Measurements from ENCODE around the gene CLK2.

The CLK2 gene

DNA sequence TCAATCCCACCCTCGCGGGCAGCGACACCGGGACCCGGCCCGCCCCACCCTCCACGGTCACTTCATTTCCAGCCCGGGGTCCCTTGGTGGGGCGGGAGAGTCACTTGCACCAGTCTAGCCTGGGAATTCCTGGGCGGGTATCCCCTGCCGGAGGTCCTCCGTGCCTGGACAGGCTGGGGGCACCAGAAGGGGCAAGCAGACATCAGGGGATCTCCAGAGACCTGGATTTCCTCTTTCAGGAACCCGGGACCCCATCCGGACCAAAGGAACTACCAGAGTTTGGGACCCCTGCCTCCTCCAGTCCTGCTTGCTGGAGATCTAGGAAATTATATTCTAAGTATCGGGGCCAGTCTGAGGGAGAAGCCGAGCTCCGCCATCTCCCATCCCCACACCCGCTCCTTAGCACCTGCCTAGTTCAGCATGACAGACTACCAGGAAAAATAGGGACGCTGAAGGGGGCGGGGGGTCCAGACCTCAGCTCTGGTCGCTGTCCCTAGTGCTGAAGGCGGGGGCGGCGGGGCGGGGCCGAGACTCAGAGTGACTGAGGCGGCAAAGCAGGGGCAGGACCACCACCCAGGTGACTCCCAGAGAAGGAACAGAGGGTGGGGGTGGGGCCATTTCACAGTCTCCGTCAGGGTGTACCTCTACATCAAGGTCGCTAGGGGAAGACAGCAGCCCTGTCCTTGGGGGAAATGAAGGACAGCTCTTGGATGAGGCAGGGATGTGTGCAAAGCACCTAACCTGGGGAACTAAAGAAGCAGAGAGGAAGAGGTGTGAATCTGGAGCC, 4.8 kb upstream of the CLK2 start:
- Mint-ChIP-seq H3K9me3 (no peaks in the 10 kb centered on the region), H3K4me3 (peak overlapping the region; percentile 82 to 88 (median 84)), H3K27me3 (ENCODE audit: low read depth) (no peaks in the 10 kb centered on the region), H3K4me1 (peaks cover 24% of the 10 kb centered on the region), H3K27ac (peak overlapping the region in 1 of 3 experiments; percentile 48), H3K36me3 (ENCODE audit: low read depth) (peaks cover 8% of the 10 kb centered on the region)
- TF ChIP-seq, protein P1, sequence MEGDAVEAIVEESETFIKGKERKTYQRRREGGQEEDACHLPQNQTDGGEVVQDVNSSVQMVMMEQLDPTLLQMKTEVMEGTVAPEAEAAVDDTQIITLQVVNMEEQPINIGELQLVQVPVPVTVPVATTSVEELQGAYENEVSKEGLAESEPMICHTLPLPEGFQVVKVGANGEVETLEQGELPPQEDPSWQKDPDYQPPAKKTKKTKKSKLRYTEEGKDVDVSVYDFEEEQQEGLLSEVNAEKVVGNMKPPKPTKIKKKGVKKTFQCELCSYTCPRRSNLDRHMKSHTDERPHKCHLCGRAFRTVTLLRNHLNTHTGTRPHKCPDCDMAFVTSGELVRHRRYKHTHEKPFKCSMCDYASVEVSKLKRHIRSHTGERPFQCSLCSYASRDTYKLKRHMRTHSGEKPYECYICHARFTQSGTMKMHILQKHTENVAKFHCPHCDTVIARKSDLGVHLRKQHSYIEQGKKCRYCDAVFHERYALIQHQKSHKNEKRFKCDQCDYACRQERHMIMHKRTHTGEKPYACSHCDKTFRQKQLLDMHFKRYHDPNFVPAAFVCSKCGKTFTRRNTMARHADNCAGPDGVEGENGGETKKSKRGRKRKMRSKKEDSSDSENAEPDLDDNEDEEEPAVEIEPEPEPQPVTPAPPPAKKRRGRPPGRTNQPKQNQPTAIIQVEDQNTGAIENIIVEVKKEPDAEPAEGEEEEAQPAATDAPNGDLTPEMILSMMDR (IDR thresholded peaks at IDR 0.05; ENCODE audit: unreplicated experiment in 3 of 3) = peak in 2 of 3 experiments; percentile 37 to 38

DNA sequence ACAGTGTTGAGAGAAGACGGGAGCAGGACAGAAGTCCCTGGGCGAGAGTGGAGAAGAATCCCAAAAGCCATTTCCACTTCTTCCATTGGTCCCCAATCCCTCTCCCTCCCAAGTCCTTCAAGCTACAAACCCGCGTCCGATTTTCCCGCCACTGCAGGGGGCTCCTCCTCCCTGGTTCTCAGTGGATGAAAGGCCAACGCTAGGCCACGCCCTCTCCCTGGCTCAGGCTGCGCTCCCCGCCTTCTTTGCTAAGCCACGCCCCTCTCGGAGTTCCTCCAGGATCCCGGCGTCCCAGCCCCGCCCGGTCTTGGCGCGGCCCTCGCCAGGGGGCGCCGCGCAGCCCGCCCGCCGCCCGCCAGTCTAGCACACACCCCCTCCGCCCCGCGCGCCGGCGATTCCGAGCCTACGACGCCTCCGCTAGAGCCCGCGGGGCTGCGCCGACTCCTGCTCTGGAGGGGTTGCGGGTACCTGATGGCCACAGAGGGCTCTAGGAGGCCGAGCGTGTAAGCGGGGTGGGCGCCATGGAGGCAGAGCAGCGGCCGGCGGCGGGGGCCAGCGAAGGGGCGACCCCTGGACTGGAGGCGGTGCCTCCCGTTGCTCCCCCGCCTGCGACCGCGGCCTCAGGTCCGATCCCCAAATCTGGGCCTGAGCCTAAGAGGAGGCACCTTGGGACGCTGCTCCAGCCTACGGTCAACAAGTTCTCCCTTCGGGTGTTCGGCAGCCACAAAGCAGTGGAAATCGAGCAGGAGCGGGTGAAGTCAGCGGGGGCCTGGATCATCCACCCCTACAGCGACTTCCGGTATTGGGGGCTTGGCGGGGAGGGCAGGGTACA, 4.0 kb upstream of the CLK2 start, which contains the start of gene HCN3:
HCN3 (plus strand) TSS at position 394 of the 832 bp plus-strand sequence; CDS start at position 522, 128 bp downstream.
- H3K36me3 Mint-ChIP-seq (ENCODE audit: low read depth) = peaks cover 8% of the 10 kb centered on the region
- no peaks in the 10 kb centered on the region for H3K9me3 Mint-ChIP-seq
- H3K27me3 Mint-ChIP-seq (ENCODE audit: low read depth) = no peaks in the 10 kb centered on the region
- TF ChIP-seq, protein P1 (IDR thresholded peaks at IDR 0.05; ENCODE audit: unreplicated experiment in 3 of 3) = peak; percentile 62 to 92 (median 74)
- H3K4me1 Mint-ChIP-seq = peaks cover 31% of the 10 kb centered on the region
- H3K27ac Mint-ChIP-seq = peak within 1 kb of the TSS; percentile 45 to 90 (median 87)
- peak within 1 kb of the TSS; percentile 82 to 88 (median 84) for H3K4me3 Mint-ChIP-seq

DNA sequence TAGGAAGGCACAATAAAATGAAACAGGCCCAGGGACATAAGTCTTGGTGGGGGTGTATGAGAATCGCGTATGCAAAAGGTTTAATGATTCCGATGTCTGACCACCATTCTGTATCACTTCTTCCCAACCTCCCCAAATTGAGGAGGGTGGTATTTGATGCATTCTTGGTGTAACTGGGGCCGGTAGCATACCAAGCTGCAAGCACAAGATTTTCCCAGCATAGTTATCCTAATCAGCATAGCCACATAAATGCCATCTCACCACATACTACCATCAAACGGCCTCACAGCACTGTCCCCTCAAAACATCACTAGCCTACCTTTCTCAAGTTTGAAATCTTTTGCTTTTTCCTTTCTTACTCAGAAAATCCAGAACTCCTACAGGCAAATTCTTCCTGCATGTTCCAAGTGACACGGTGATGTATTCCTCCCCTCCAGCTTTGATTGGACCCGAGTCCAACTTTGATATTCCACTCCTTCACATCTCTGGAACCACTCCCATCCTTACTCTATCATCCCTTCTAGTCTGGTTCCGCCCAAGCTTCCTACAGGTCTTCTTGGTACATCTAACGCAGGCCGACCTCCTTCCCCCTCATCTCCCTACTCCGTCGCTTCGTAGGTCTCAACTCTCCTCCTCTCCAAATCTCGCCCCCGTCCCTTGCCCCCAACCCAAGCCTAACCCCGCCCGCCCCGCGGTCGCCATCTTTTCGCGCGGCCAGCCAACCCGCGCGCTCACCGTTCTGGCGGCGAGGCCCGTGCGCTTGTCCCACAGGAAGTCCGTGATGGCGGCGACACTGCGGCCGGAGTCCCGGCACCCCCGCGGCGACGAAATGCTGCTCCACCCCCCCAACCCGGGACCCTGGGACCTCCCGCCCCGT, 600 bp downstream of the CLK2 start:
- H3K4me1 Mint-ChIP-seq = peaks cover 32% of the 10 kb centered on the region

DNA sequence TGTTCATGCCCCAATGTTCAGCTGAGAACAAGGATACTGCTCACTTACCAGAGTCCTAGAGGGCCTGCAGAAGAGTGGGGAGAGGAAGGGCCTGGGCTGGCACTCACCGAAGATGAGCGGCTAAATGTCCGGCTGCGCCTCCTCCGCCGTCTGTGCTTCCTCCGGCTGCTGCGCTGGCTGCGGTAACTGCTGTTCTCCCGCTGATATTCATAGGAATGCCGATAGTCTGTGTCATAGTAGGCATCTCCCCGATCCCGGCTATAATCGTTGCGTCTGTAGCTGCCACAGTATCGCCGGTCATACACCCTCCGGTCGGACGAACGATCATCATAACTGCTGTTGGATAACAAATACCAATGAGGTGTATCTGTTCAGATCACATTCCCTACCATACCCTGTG, 3.9 kb downstream of the CLK2 start:
- Mint-ChIP-seq H3K4me1 (peaks cover 22% of the 10 kb centered on the region), H3K36me3 (ENCODE audit: low read depth) (peaks cover 65% of the 10 kb centered on the region), H3K27ac (no peak overlapping the region), H3K9me3 (no peaks in the 10 kb centered on the region), H3K27me3 (ENCODE audit: low read depth) (no peaks in the 10 kb centered on the region), H3K4me3 (no peak overlapping the region)
- TF ChIP-seq, protein P1 (IDR thresholded peaks at IDR 0.05; ENCODE audit: unreplicated experiment in 3 of 3) = no peak

More for the DNA sequence above, 600 bp downstream of the CLK2 start:
- H3K36me3 Mint-ChIP-seq (ENCODE audit: low read depth) = peaks cover 35% of the 10 kb centered on the region
- no peaks in the 10 kb centered on the region for H3K9me3 Mint-ChIP-seq
- peak overlapping the region; percentile 92 to 95 (median 94) for H3K4me3 Mint-ChIP-seq
- H3K27ac Mint-ChIP-seq = peak overlapping the region; percentile 85 to 97 (median 93)
- TF ChIP-seq, protein P1 (IDR thresholded peaks at IDR 0.05; ENCODE audit: unreplicated experiment in 3 of 3) = no peak
- no peaks in the 10 kb centered on the region for H3K27me3 Mint-ChIP-seq (ENCODE audit: low read depth)

DNA sequence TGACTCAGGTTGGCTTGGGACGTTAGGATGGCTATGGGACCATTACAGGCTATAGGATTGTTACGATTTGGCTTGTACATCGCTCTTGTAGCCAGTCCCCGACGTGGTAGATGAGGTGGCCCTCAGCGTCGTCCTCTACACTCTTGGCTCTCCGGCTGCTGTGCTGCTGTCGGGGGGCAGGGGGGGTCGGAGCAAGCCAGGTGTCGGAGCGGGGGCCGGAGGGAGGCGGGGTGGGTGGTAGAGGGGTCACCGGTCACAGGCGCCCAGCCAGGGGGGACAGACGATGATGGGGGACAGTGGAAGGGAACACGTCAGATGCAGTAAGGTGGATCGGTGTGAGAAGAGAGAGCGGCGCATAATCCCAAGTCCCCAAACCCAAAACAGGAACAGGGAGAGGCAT, 4.7 kb downstream of the CLK2 start:
- Mint-ChIP-seq H3K36me3 (ENCODE audit: low read depth) (peaks cover 71% of the 10 kb centered on the region), H3K9me3 (no peaks in the 10 kb centered on the region), H3K27me3 (ENCODE audit: low read depth) (no peaks in the 10 kb centered on the region), H3K4me1 (peaks cover 19% of the 10 kb centered on the region), H3K4me3 (no peak overlapping the region), H3K27ac (no peak overlapping the region)
- TF ChIP-seq, protein P1 (IDR thresholded peaks at IDR 0.05; ENCODE audit: unreplicated experiment in 3 of 3) = no peak

Data from nephron (organoid).